Osteoblast (primary cell): ENCODE measurements around the gene SPHK1. TPM values are rescaled to one million over a fixed set of nuclear protein-coding genes. Genes with fewer than 3 reads are reported as not detected.

ENCODE experiments used
- DNase-seq: peaks from one replicate; pipeline ENCODE4 v3.0.0; 2011; ENCODE audit warnings: low spot score, mixed read lengths; ENCODE audit not compliant: insufficient read length; ENCODE audit errors: missing footprints
- H2AFZ ChIP-seq: 2 replicates; pipeline ENCODE4 v1.6.0; 2011; ENCODE audit warnings: mild to moderate bottlenecking, low read length
- H3K27ac ChIP-seq: 2 replicates; pipeline ENCODE4 v1.5.1; 2011; ENCODE audit warnings: mild to moderate bottlenecking, low read depth, low read length, moderate library complexity
- H3K27me3 ChIP-seq: 2 replicates; pipeline ENCODE4 v1.6.0; 2012; ENCODE audit warnings: mild to moderate bottlenecking, control low read depth, inconsistent platforms, low read length, moderate library complexity; ENCODE audit not compliant: insufficient read depth
- H3K36me3 ChIP-seq: 2 replicates; pipeline ENCODE4 v1.5.1; 2011; ENCODE audit warnings: mild to moderate bottlenecking, low read length, control low read depth, moderate library complexity; ENCODE audit not compliant: insufficient read depth
- H3K4me1 ChIP-seq: 2 replicates; pipeline ENCODE4 v1.5.1; 2011; ENCODE audit warnings: mild to moderate bottlenecking, low read length, control low read depth, moderate library complexity; ENCODE audit not compliant: insufficient read depth
- H3K4me2 ChIP-seq: 2 replicates; pipeline ENCODE4 v1.6.0; 2011; ENCODE audit warnings: mild to moderate bottlenecking, low read length; ENCODE audit not compliant: insufficient read depth
- H3K4me3 ChIP-seq: fragments of 200-600 bp; sonication (generic); 3 replicates; pipeline ENCODE4 v1.5.1; 2012; ENCODE audit warnings: mild to moderate bottlenecking, low read length, inconsistent platforms; ENCODE audit not compliant: insufficient read depth
- H3K79me2 ChIP-seq: 2 replicates; pipeline ENCODE4 v1.6.0; 2012; ENCODE audit warnings: mild to moderate bottlenecking, low read length, control low read depth, inconsistent platforms; ENCODE audit not compliant: insufficient read depth
- H3K9me3 ChIP-seq: 2 replicates; pipeline ENCODE4 v1.5.1; 2011; ENCODE audit warnings: low read depth, low read length, control low read depth
- H4K20me1 ChIP-seq: 2 replicates; pipeline ENCODE4 v1.6.0; 2012; ENCODE audit warnings: mild to moderate bottlenecking, low read length, control low read depth; ENCODE audit not compliant: insufficient read depth
- CTCF ChIP-seq: IDR thresholded peaks from 2 replicates; pipeline ENCODE4 v1.5.1; 2011; ENCODE audit warnings: mild to moderate bottlenecking, low read depth, low read length, moderate library complexity; ENCODE audit errors: extremely low read depth
- total RNA-seq: library from RNA; depleted of rRNA; stranded (reverse); fragments of >200 nt; gene quantifications from 2 replicates; pipeline ENCODE4 v1.2.3, GENCODE V29; 2012

Gene SPHK1
- total RNA-seq, 1 donor: 112 TPM

DNA sequence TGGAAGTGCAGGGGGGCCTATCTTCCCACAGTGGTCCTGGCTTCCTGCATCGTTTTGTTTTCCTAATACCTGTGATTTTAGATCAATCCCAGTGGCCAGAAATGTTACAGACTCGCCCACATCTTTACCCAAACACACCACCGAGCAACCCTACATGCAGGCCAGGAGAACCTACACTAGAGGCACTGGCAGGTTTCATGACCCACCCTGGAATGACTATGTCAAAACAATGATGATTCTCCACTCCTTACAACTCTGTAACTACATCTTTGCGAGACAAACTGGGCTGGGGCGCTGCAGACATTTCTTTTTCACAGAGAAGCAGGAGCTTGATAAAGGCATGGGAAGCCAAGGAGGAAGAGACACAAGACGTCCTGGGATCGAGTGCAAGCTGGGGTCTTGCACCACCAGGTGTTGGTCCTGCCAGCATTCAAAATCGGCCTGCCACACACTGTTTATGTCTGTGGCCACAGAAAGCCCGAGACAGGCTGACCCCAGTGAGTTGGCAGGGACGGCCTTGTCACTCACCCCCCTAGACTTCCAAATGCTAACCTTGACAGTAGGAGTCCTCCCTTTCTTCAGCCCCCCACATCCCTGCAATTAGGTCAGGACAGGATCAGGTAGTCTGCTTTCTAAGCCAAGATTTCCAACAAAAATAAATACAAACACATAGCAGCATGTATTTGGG lies 36.1 kb downstream of the SPHK1 start:
- Histone ChIP-seq H4K20me1 (peaks cover 45% of the 10 kb centered on the region), H3K36me3 (peaks cover 5% of the 10 kb centered on the region), H3K4me2 (no peak overlapping the region), H2AFZ (no peak overlapping the region), H3K27ac (no peak overlapping the region), H3K27me3 (no peaks in the 10 kb centered on the region), H3K4me1 (peaks cover 4% of the 10 kb centered on the region), H3K9me3 (no peaks in the 10 kb centered on the region), H3K79me2 (peaks cover 66% of the 10 kb centered on the region), H3K4me3 (no peak overlapping the region)
- DNase-seq: no peak
- no peak for TF ChIP-seq CTCF

- H3K36me3 ChIP-seq: peaks cover 2% of the 10 kb centered on the region
- no peak overlapping the region for H2AFZ ChIP-seq
- H3K4me3 ChIP-seq: no peak overlapping the region
- no peaks in the 10 kb centered on the region for H3K9me3 ChIP-seq
- H3K79me2 ChIP-seq: peaks cover 67% of the 10 kb centered on the region
- H4K20me1 ChIP-seq: peaks cover 45% of the 10 kb centered on the region
- H3K27me3 ChIP-seq: no peaks in the 10 kb centered on the region
- DNase-seq: no peak
- no peak overlapping the region for H3K27ac ChIP-seq
- peaks cover 4% of the 10 kb centered on the region for H3K4me1 ChIP-seq
- no peak overlapping the region for H3K4me2 ChIP-seq
- TF ChIP-seq CTCF: no peak
Observed at GRCh38 chr17:76421044-76421407, 36.6 kb downstream of the SPHK1 start.

GRCh38 chr17:76422406-76422805 lies 38.0 kb downstream of the SPHK1 start:
- Histone ChIP-seq H3K27ac (no peak overlapping the region), H3K9me3 (no peaks in the 10 kb centered on the region), H3K4me3 (no peak overlapping the region), H3K4me2 (no peak overlapping the region), H3K36me3 (no peaks in the 10 kb centered on the region), H2AFZ (no peak overlapping the region), H4K20me1 (peaks cover 39% of the 10 kb centered on the region), H3K79me2 (peaks cover 62% of the 10 kb centered on the region), H3K4me1 (peaks cover 7% of the 10 kb centered on the region), H3K27me3 (no peaks in the 10 kb centered on the region)
- DNase-seq: no peak
- no peak for TF ChIP-seq CTCF

GRCh38 chr17:76422860-76423259 lies 38.5 kb downstream of the SPHK1 start:
- peaks cover 40% of the 10 kb centered on the region for H4K20me1 ChIP-seq
- no peaks in the 10 kb centered on the region for H3K27me3 ChIP-seq
- H3K79me2 ChIP-seq: peaks cover 59% of the 10 kb centered on the region
- H3K36me3 ChIP-seq: no peaks in the 10 kb centered on the region
- H3K9me3 ChIP-seq: no peaks in the 10 kb centered on the region
- no peak overlapping the region for H3K27ac ChIP-seq
- no peak for DNase-seq
- no peak overlapping the region for H3K4me3 ChIP-seq
- no peak for TF ChIP-seq CTCF
- H3K4me1 ChIP-seq: peaks cover 12% of the 10 kb centered on the region
- no peak overlapping the region for H3K4me2 ChIP-seq
- H2AFZ ChIP-seq: no peak overlapping the region
